Measurements from ENCODE around the gene MED29.

DNA sequence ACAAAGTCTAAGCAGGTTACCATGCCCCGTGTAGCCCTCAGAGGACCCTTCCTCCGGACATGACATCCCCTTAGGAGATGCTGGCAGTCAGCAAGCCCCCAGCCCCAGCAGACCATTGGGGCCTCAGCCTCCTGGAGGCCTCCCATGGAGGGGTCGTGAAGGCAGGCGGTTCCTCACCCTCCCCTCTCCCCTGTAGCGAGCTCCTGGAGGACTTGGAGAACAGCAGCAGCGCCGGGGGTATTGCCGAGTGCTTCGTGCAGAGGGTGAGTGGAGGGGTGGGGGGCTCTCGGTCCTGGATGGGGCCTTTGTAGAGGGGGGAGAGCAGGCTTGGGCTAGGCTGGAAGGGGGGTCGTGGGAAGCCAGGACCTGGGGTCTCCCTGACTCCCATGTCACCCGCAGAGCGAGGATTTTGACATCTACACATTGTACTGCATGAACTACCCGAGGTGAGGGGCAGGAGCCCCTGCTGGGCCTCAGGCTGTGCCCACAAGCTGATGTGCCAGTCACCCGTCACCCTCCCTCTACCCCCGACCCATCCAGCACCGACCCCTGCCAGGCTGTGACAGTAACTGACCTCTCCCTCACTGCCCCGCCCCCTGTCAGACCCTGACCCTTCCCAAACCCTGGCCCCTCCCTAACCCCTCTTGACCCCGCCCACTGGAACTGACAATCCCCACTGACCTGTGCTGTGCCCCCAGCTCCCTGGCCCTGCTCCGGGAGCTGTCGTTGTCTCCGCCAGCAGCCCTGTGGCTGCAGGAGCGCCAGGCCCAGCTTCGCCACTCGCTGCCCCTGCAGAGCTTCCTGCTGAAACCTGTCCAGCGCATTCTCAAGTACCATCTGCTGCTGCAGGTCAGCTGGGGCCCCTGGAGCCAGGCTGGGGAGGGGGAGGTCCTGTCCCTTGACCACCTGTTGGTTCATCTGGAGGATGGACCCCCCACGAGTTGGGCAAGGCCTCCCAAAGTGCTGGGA is 25.3 kb downstream of the MED29 start:
- TF ChIP-seq ZNF274 (IDR thresholded peaks at IDR 0.05; ENCODE audit: low read depth, low read length), result no peak
- no peak for TF ChIP-seq SUZ12 (IDR thresholded peaks at IDR 0.05; ENCODE audit: extremely low read depth, insufficient read depth, insufficient read length)
